Measurements from ENCODE around the gene PLCB1. TPM values are rescaled to one million over a fixed set of nuclear protein-coding genes. Genes with fewer than 3 reads are reported as not detected.

The PLCB1 gene
- total RNA-seq, 1 experiment from 2014 or later, result not detected

DNA sequence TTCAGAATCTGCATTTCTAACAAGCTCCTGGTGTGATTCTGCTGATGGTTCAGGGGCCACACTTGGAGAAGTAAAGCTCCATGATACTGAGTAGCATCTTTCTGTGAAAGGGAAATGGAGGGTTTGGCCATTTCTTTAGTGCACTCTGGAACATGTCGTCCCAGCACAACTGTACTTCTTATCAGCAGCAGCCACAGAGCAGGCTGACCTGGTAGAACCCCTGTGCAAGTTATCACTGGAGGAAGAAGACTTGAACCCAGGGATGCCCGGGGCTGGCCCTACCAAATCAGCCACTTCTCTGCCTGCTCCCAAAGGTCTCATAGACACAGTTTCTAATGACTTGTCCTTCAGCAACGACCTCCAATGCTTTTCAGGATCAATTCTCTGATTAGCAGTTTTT is 582.1 kb downstream of the PLCB1 start:
- no peak overlapping the region for H3K4me2 ChIP-seq
- peaks cover 40% of the 10 kb centered on the region for H3K27me3 ChIP-seq (ENCODE audit: insufficient read depth, low read depth)
- ChIA-PET POLR2A (ENCODE audit: unreplicated experiment) (no interaction called here), CTCF (no interaction called here)
- no peaks in the 10 kb centered on the region for H3K9me2 ChIP-seq (ENCODE audit: insufficient read depth)
- intact Hi-C loops (cut with micrococcal nuclease; ENCODE audit: unreplicated experiment), result no loop called here
- no peaks in the 10 kb centered on the region for H3K9me3 ChIP-seq (ENCODE audit: insufficient read depth, low read depth)
- H2AFZ ChIP-seq, result no peak overlapping the region
- DNase-seq, result no peak
- no peaks in the 10 kb centered on the region for H3F3A ChIP-seq (ENCODE audit: insufficient read depth, low read depth)
- no peaks in the 10 kb centered on the region for H3K4me1 ChIP-seq (replicated peaks; ENCODE audit: insufficient read depth)
- H4K20me1 ChIP-seq (ENCODE audit: insufficient read depth), result no peaks in the 10 kb centered on the region
- no peaks in the 10 kb centered on the region for H3K36me3 ChIP-seq (ENCODE audit: low read depth)
- no peak overlapping the region for H3K4me3 ChIP-seq
- BruUV-seq (replicated peaks), result no TSS peak
- no peaks in the 10 kb centered on the region for H3K79me2 ChIP-seq (ENCODE audit: low read depth)
- TF ChIP-seq EZH2 (IDR thresholded peaks at IDR 0.05; ENCODE audit: low read depth), result no peak
- TF ChIP-seq, protein P1, sequence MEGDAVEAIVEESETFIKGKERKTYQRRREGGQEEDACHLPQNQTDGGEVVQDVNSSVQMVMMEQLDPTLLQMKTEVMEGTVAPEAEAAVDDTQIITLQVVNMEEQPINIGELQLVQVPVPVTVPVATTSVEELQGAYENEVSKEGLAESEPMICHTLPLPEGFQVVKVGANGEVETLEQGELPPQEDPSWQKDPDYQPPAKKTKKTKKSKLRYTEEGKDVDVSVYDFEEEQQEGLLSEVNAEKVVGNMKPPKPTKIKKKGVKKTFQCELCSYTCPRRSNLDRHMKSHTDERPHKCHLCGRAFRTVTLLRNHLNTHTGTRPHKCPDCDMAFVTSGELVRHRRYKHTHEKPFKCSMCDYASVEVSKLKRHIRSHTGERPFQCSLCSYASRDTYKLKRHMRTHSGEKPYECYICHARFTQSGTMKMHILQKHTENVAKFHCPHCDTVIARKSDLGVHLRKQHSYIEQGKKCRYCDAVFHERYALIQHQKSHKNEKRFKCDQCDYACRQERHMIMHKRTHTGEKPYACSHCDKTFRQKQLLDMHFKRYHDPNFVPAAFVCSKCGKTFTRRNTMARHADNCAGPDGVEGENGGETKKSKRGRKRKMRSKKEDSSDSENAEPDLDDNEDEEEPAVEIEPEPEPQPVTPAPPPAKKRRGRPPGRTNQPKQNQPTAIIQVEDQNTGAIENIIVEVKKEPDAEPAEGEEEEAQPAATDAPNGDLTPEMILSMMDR (conservative IDR thresholded peaks at IDR 0.05), result no peak
- no peak overlapping the region for H3K27ac ChIP-seq

DNA sequence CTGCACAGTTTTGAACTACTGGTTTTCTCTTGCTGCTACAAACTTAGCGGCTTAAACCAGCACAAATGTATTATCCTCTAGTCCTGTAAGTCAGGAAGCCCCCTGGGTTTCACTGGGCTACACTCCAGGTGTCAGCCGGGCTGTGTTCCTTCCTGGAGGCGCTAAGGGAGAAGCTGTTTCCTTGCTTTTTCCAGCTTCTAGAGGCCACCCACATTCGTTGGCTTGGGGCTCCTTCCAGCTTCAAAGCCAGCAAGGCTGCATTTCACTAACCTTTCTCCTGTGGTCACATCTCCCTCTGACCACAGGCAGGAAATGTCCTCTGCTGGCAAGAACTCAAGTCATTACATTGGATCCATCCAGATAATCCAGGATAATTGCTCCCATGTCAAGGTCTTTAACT is 586.2 kb downstream of the PLCB1 start:
- Histone ChIP-seq H3K27me3 (ENCODE audit: insufficient read depth, low read depth) (peaks cover 22% of the 10 kb centered on the region), H3K4me2 (no peak overlapping the region), H3K4me1 (replicated peaks; ENCODE audit: insufficient read depth) (no peaks in the 10 kb centered on the region), H3K9me2 (ENCODE audit: insufficient read depth) (no peaks in the 10 kb centered on the region), H2AFZ (no peak overlapping the region), H3K27ac (no peak overlapping the region), H3K36me3 (ENCODE audit: low read depth) (no peaks in the 10 kb centered on the region), H3K9me3 (ENCODE audit: insufficient read depth, low read depth) (no peaks in the 10 kb centered on the region), H3F3A (ENCODE audit: insufficient read depth, low read depth) (no peaks in the 10 kb centered on the region), H4K20me1 (ENCODE audit: insufficient read depth) (no peaks in the 10 kb centered on the region), H3K4me3 (no peak overlapping the region), H3K79me2 (ENCODE audit: low read depth) (no peaks in the 10 kb centered on the region)
- no peak for DNase-seq
- TF ChIP-seq, protein P1 (conservative IDR thresholded peaks at IDR 0.05), result no peak
- TF ChIP-seq EZH2 (IDR thresholded peaks at IDR 0.05; ENCODE audit: low read depth), result no peak
- BruUV-seq (replicated peaks), result no TSS peak
- intact Hi-C loops (cut with micrococcal nuclease; ENCODE audit: unreplicated experiment), result no loop called here
- ChIA-PET POLR2A (ENCODE audit: unreplicated experiment) (no interaction called here), CTCF (no interaction called here)

DNA sequence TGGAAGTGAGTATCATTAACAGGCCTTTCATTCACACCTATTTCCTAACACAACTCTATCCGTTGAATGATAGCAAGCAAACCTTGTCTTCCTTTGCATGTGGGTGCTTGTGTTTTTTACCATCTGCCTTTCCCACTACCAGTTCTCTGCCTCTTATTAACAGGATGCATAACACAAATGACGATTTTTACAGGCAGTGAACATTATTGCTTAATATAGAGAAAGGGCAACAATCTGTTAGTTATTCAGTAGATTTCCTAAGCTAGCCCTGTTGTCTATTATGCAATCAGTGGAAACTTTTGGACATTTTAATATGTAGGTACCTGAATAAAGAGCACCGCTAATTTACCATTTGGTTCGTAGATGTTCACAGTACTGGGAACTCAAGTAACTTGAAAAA is 588.0 kb downstream of the PLCB1 start:
- ChIA-PET POLR2A (ENCODE audit: unreplicated experiment) (no interaction called here), CTCF (interaction anchor here (2.7 kb wide), 1 partner anchor 784 kb away, joined by 13 read pairs; no protein-coding TSS in a partner anchor)
- no peaks in the 10 kb centered on the region for H3K36me3 ChIP-seq (ENCODE audit: low read depth)
- no TSS peak for BruUV-seq (replicated peaks)
- H3F3A ChIP-seq (ENCODE audit: insufficient read depth, low read depth), result no peaks in the 10 kb centered on the region
- TF ChIP-seq, protein P1 (conservative IDR thresholded peaks at IDR 0.05), result no peak
- no peak for TF ChIP-seq EZH2 (IDR thresholded peaks at IDR 0.05; ENCODE audit: low read depth)
- H3K4me2 ChIP-seq, result no peak overlapping the region
- no peaks in the 10 kb centered on the region for H3K9me2 ChIP-seq (ENCODE audit: insufficient read depth)
- H3K4me1 ChIP-seq (replicated peaks; ENCODE audit: insufficient read depth), result no peaks in the 10 kb centered on the region
- intact Hi-C loops (cut with micrococcal nuclease; ENCODE audit: unreplicated experiment), result loop anchor here (5.0 to 10.0 kb wide), 2 partner anchors 1893 to 1955 kb away; partner anchors contain the start of gene BMP2
- DNase-seq, result no peak
- H3K4me3 ChIP-seq, result no peak overlapping the region
- H3K79me2 ChIP-seq (ENCODE audit: low read depth), result no peaks in the 10 kb centered on the region
- H3K27ac ChIP-seq, result no peak overlapping the region
- no peaks in the 10 kb centered on the region for H4K20me1 ChIP-seq (ENCODE audit: insufficient read depth)
- H3K27me3 ChIP-seq (ENCODE audit: insufficient read depth, low read depth), result peaks cover 22% of the 10 kb centered on the region
- no peaks in the 10 kb centered on the region for H3K9me3 ChIP-seq (ENCODE audit: insufficient read depth, low read depth)
- no peak overlapping the region for H2AFZ ChIP-seq

Measured in PC-9 (cell line).